K562 (cell line): ENCODE results near the gene PGAP2. TPM values are rescaled to one million over a fixed set of nuclear protein-coding genes. Genes with fewer than 3 reads are reported as not detected.

ENCODE experiments used
- CREM ChIP-seq: IDR thresholded peaks from 2 replicates; pipeline ENCODE4 v1.6.1; 2014; ENCODE audit warnings: antibody characterized with exemption, low read depth
- FOXM1 ChIP-seq, 2 experiments: fragments of 450-650 bp in 1 of 2; sonication (generic) in 1 of 2; formaldehyde crosslinking in 1 of 2; IDR thresholded peaks; 2 replicates each; pipeline versions ENCODE4 v1.6.1 to v1.9.0; 2017 to 2022; ENCODE audit warnings: low read depth in 2 of 2, mild to moderate bottlenecking in 2 of 2, missing genetic modification reagents in 1 of 2, moderate library complexity in 1 of 2
- FOXP1 ChIP-seq: sonication (generic); formaldehyde crosslinking; IDR thresholded peaks from 2 replicates; pipeline ENCODE4 v1.8.0; 2022; ENCODE audit warnings: mild to moderate bottlenecking, missing genetic modification reagents
- FOXP4 ChIP-seq: sonication (generic); formaldehyde crosslinking; IDR thresholded peaks from 2 replicates; pipeline ENCODE4 v1.8.0; 2022; ENCODE audit warnings: mild to moderate bottlenecking, missing genetic modification reagents, borderline replicate concordance
- GABPA ChIP-seq: fragments of 200-800 bp; sonication (Bioruptor generic); conservative IDR thresholded peaks from 2 replicates; pipeline ENCODE4 v1.6.1; 2016; ENCODE audit warnings: low read depth, missing genetic modification characterization, missing compliant biosample characterization
- GABPB2 ChIP-seq: fragments of 250-450 bp; sonication (Bioruptor Pico); conservative IDR thresholded peaks from 2 replicates; pipeline ENCODE4 v1.5.1; 2021; ENCODE audit warnings: mild to moderate bottlenecking
- HBP1 ChIP-seq: fragments of 450-650 bp; formaldehyde crosslinking; IDR thresholded peaks from 2 replicates; pipeline ENCODE4 v1.4.0; 2022; ENCODE audit warnings: missing genetic modification characterization
- HDAC2 ChIP-seq: fragments of 450-650 bp; IDR thresholded peaks from 2 replicates; pipeline ENCODE4 v1.6.1; 2016; ENCODE audit warnings: mild to moderate bottlenecking
- MCM5 ChIP-seq: fragments of 450-650 bp; IDR thresholded peaks from 2 replicates; pipeline ENCODE4 v1.6.1; 2016; ENCODE audit warnings: low read depth
- MXD1 ChIP-seq: fragments of 250-450 bp; sonication (Bioruptor Pico); IDR thresholded peaks from 2 replicates; pipeline ENCODE4 v1.8.0; 2021; ENCODE audit warnings: borderline replicate concordance, mild to moderate bottlenecking, moderate library complexity; ENCODE audit not compliant: poor library complexity, severe bottlenecking
- NFIC ChIP-seq: fragments of 450-650 bp; IDR thresholded peaks from 2 replicates; pipeline ENCODE4 v1.6.1; 2017; ENCODE audit warnings: mild to moderate bottlenecking, inconsistent platforms
- POLR2G ChIP-seq: fragments of 200-400 bp; formaldehyde crosslinking; IDR thresholded peaks from 2 replicates; pipeline ENCODE4 v1.6.1; 2017; ENCODE audit warnings: low read depth, mild to moderate bottlenecking, antibody characterized with exemption, low read length, moderate library complexity
- RAD21 ChIP-seq, 2 experiments: fragments of 250-450 bp in 1 of 2; fragments of 450-650 bp in 1 of 2; sonication (Bioruptor Pico) in 1 of 2; formaldehyde crosslinking in 1 of 2; IDR thresholded peaks in 1 of 2; conservative IDR thresholded peaks in 1 of 2; 2 replicates each; pipeline versions ENCODE4 v1.4.0 to v1.8.0; 2020 to 2022; ENCODE audit warnings: mild to moderate bottlenecking in 2 of 2, moderate library complexity in 1 of 2
- SRSF9 ChIP-seq: fragments of 200-400 bp; formaldehyde crosslinking; IDR thresholded peaks from 2 replicates; pipeline ENCODE4 v1.6.1; 2017; ENCODE audit warnings: low read depth, low read length, borderline replicate concordance
- SUPT5H ChIP-seq: fragments of 450-650 bp; IDR thresholded peaks from 2 replicates; pipeline ENCODE4 v1.6.1; 2016
- VEZF1 ChIP-seq: fragments of 200-800 bp; sonication (Bioruptor generic); IDR thresholded peaks from 2 replicates; pipeline ENCODE4 v1.6.1; 2017; ENCODE audit warnings: missing genetic modification characterization, missing compliant biosample characterization
- ZBTB9 ChIP-seq: fragments of 450-650 bp; formaldehyde crosslinking; IDR thresholded peaks from 2 replicates; pipeline ENCODE4 v1.4.0; 2020; ENCODE audit warnings: mild to moderate bottlenecking, moderate library complexity
- ZNF324 ChIP-seq: fragments of 250-450 bp; sonication (Bioruptor Pico); IDR thresholded peaks from 2 replicates; pipeline ENCODE4 v1.4.0; 2020; ENCODE audit warnings: mild to moderate bottlenecking
- ZNF695 ChIP-seq: fragments of 450-650 bp; formaldehyde crosslinking; IDR thresholded peaks from 2 replicates; pipeline ENCODE4 v1.4.0; 2020; ENCODE audit warnings: mild to moderate bottlenecking, moderate library complexity
- ZNF830 ChIP-seq: fragments of 250-450 bp; sonication (Bioruptor Pico); IDR thresholded peaks from 2 replicates; pipeline ENCODE4 v1.5.0; 2021; ENCODE audit warnings: mild to moderate bottlenecking
- ZZZ3 ChIP-seq: fragments of 450-650 bp; IDR thresholded peaks from 2 replicates; pipeline ENCODE4 v1.6.1; 2016; ENCODE audit warnings: antibody characterized with exemption, mild to moderate bottlenecking, moderate library complexity
- polyA plus RNA-seq, 8 experiments: library from polyadenylated mRNA; depleted of rRNA in 4 of 8; stranded (reverse) in 5 of 8; unstranded in 3 of 8; fragments of >200 nt; fragmentation: Nextera tagmentation in 2 of 8; fragmentation: Illumina TruSeq in 1 of 8; extraction: Ambion mirVana in 2 of 8; extraction: Trizol in 1 of 8; gene quantifications; 2 replicates each; pipeline versions ENCODE4 v1.2.1 to v1.2.3, GENCODE V29; 2011 to 2014; ENCODE audit warnings: inconsistent platforms in 1 of 8, missing spikeins in 1 of 8
- total RNA-seq, 7 experiments: library from RNA; depleted of rRNA in 6 of 7; stranded (reverse); fragments of >200 nt in 6 of 7; fragmentation: Illumina TruSeq in 2 of 7; extraction: Trizol in 2 of 7; gene quantifications; 2 replicates each; pipeline versions ENCODE4 v1.2.1 to v1.2.3, GENCODE V29; 2011 to 2021; ENCODE audit warnings: low replicate concordance in 1 of 7

Gene PGAP2
- total and polyA plus RNA-seq, 9 of the 15 experiments (the other 6 are each of a cell fraction or from before 2014, with no cell fraction given): 17.9 to 47.2 (median 33.7) TPM

GRCh38 chr11:3797329-3798090 is 10.8 kb upstream of the PGAP2 start, which contains the start of gene NUP98 (continued):
- TF ChIP-seq SUPT5H: peak; percentile 91
- TF ChIP-seq VEZF1 (CRISPR knock-in tag): peak; percentile 99
- peak; percentile 100 for TF ChIP-seq POLR2G
- no peak for TF ChIP-seq ZBTB9 (CRISPR knock-in tag)
- no peak for TF ChIP-seq SRSF9
- peak; percentile 95 for TF ChIP-seq FOXM1 (IDR thresholded peaks at IDR 0.05; ENCODE audit: low read depth)
- TF ChIP-seq FOXM1 (CRISPR knock-in tag; IDR thresholded peaks at IDR 0.05; ENCODE audit: low read depth): no peak; the same call in 1 of the 2 replicates
- peak; percentile 81 for TF ChIP-seq GABPA (tag)
- no peak for TF ChIP-seq HBP1 (CRISPR knock-in tag)
- TF ChIP-seq GABPB2: no peak
- no peak for TF ChIP-seq MCM5
- TF ChIP-seq ZNF324: no peak
- no peak for TF ChIP-seq HDAC2
- TF ChIP-seq ZZZ3: no peak
- no peak for TF ChIP-seq ZNF830
- peak; percentile 96 for TF ChIP-seq CREM
- peak; percentile 93 for TF ChIP-seq FOXP1 (CRISPR knock-in tag)
- TF ChIP-seq ZNF695: no peak
- TF ChIP-seq RAD21 (CRISPR knock-in tag; conservative IDR thresholded peaks at IDR 0.05 in 1 of 2, IDR thresholded peaks at IDR 0.05 in 1 of 2): no peak
- peak; percentile 69 for TF ChIP-seq MXD1
- peak; percentile 40 for TF ChIP-seq NFIC
- no peak for TF ChIP-seq FOXP4 (CRISPR knock-in tag)
